ENCODE data around the gene OR2F2.

- TF ChIP-seq CTCF (IDR thresholded peaks at IDR 0.05) (no peak), POLR2A (IDR thresholded peaks at IDR 0.05) (no peak)
Observed at GRCh38 chr7:143908120-143908519, 26.9 kb upstream of the OR2F2 start.
